PC-3 (cell line): ENCODE measurements around the gene GCAT.

Experiments
- CTCF ChIP-seq: fragments of 300-600 bp; sonication (generic); conservative IDR thresholded peaks from 2 replicates; pipeline ENCODE4 v1.5.1; 2017; ENCODE audit warnings: antibody characterized with exemption, low read depth, mild to moderate bottlenecking, low read length
- EZH2 ChIP-seq: fragments of 300-600 bp; sonication (generic); IDR thresholded peaks from one replicate; pipeline ENCODE4 v1.6.1; 2017; ENCODE audit warnings: antibody characterized with exemption, mild to moderate bottlenecking, low read length; ENCODE audit not compliant: unreplicated experiment

GRCh38 chr22:37850801-37851200 is 43.1 kb downstream of the GCAT start:
- TF ChIP-seq CTCF (no peak), EZH2 (no peak)
